Nephron progenitor cell (in vitro differentiated cells): ENCODE data around the gene PRRC2B.
"Not testable (repeated sequence)": the region's sequence is repeated elsewhere in the genome, so short reads cannot be mapped to it uniquely, and the experiment has no call there.

Experiments used
- DNase-seq: peaks from one replicate; pipeline ENCODE4 v3.0.0; 2021
- H3K27ac Mint-ChIP-seq: 2 replicates; pipeline ENCODE4 v1.8.0; 2021; ENCODE audit warnings: mild to moderate bottlenecking, moderate library complexity, mixed read lengths
- H3K27me3 Mint-ChIP-seq: 2 replicates; pipeline ENCODE4 v1.8.0; 2021; ENCODE audit warnings: mild to moderate bottlenecking, low read depth, mixed read lengths; ENCODE audit not compliant: poor library complexity
- H3K36me3 Mint-ChIP-seq: 2 replicates; pipeline ENCODE4 v1.8.0; 2021; ENCODE audit warnings: low read depth, mixed read lengths
- H3K4me1 Mint-ChIP-seq: 2 replicates; pipeline ENCODE4 v1.8.0; 2021; ENCODE audit warnings: mixed read lengths
- H3K4me3 Mint-ChIP-seq: 2 replicates; pipeline ENCODE4 v1.8.0; 2021; ENCODE audit warnings: mild to moderate bottlenecking, moderate library complexity, mixed read lengths
- H3K9me3 Mint-ChIP-seq: 2 replicates; pipeline ENCODE4 v1.8.0; 2021; ENCODE audit warnings: mild to moderate bottlenecking, moderate library complexity, mixed read lengths
- CTCF ChIP-seq: fragments of 200-600 bp; sonication (generic); IDR thresholded peaks from 2 replicates; pipeline ENCODE4 v1.5.0; 2021; ENCODE audit warnings: antibody characterized with exemption

Gene PRRC2B

DNA sequence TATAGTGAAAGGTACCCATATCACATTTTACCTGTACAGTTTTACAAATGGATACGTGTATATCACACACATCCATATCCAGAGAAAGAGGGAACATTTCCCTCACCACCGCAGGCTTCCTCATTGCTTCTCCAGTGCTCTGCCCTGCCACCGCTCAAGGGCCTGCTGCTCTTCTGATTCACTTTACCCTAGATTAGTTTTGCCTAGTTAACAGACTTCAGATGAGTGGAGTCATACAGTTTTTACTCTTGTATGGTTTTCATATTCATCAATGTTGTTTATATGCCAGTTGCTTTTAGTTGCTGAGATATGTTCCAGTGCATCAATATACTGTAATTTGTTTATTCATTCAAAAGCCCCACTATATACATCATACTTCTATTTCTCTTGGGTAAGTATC lies 54.9 kb downstream of the PRRC2B start:
- DNase-seq, result no peak
- H3K4me3 Mint-ChIP-seq, result no peak overlapping the region
- H3K9me3 Mint-ChIP-seq, result no peaks in the 10 kb centered on the region
- H3K4me1 Mint-ChIP-seq, result peaks cover 8% of the 10 kb centered on the region
- H3K36me3 Mint-ChIP-seq, result peaks cover 95% of the 10 kb centered on the region
- no peak for TF ChIP-seq CTCF
- H3K27ac Mint-ChIP-seq, result peak overlapping the region; percentile 80
- no peaks in the 10 kb centered on the region for H3K27me3 Mint-ChIP-seq

DNA sequence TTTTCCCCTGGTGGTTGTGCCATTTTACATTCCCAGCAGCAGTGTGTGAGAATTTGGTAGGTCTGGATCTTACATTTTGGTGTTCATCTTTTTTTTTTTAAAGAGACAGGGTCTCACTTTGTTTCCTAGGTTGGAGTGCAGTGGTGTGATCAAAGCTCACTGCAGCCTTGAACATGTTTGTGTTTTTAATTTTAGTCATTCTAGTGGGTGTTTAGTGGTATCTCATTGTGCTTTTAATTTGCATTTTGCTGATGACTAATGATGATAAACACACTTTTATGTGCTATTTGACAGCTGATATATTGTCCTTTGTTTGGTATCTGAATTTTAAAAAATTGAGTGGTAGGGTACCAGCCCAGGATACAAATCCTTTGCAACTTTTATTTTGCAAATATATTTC lies 55.4 kb downstream of the PRRC2B start:
- Mint-ChIP-seq H3K4me1 (peaks cover 4% of the 10 kb centered on the region), H3K4me3 (no peak overlapping the region), H3K27me3 (no peaks in the 10 kb centered on the region), H3K27ac (peak overlapping the region; percentile 80), H3K36me3 (peaks cover 95% of the 10 kb centered on the region), H3K9me3 (no peaks in the 10 kb centered on the region)
- no peak for TF ChIP-seq CTCF
- no peak for DNase-seq

GRCh38 chr9:131454028-131454427 lies 60.1 kb downstream of the PRRC2B start:
- DNase-seq, result no peak
- no peak for TF ChIP-seq CTCF
- Mint-ChIP-seq H3K36me3 (peaks cover 88% of the 10 kb centered on the region), H3K27ac (no peak overlapping the region), H3K4me3 (no peak overlapping the region), H3K9me3 (no peaks in the 10 kb centered on the region), H3K4me1 (no peaks in the 10 kb centered on the region), H3K27me3 (peaks cover 2% of the 10 kb centered on the region)

GRCh38 chr9:131455655-131456054 lies 61.8 kb downstream of the PRRC2B start:
- H3K27ac Mint-ChIP-seq, H3K27me3 Mint-ChIP-seq, DNase-seq, H3K4me1 Mint-ChIP-seq, H3K4me3 Mint-ChIP-seq, H3K9me3 Mint-ChIP-seq: not testable (repeated sequence)
- peaks cover 87% of the 10 kb centered on the region for H3K36me3 Mint-ChIP-seq

DNA sequence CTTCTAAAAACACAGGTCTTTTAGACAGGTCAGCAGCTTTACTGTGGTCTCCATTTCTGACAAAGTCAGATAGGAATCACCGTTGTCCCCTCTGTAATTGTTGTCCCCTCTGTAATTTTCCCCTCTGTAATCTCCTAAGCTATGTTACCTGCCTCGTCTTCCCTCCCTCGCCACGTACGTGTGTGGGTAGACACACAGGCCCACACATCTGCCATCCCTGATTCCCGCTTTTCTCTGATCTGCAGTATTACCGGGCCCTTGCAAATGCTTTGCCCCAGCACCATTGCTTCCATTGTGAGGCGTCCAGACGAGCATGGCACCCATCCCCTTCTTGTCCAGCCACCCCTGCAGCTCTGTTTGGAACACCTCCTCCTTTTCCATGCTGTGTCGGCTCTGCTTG lies 63.9 kb downstream of the PRRC2B start:
- no peak for TF ChIP-seq CTCF
- Mint-ChIP-seq H3K36me3 (peaks cover 83% of the 10 kb centered on the region), H3K4me3 (no peak overlapping the region), H3K27me3 (peaks cover 2% of the 10 kb centered on the region), H3K27ac (peak overlapping the region; percentile 78), H3K4me1 (no peaks in the 10 kb centered on the region), H3K9me3 (no peaks in the 10 kb centered on the region)
- DNase-seq, result no peak

GRCh38 chr9:131459056-131459455 lies 65.2 kb downstream of the PRRC2B start:
- no peak for TF ChIP-seq CTCF
- Mint-ChIP-seq H3K9me3 (no peaks in the 10 kb centered on the region), H3K4me3 (no peak overlapping the region), H3K4me1 (no peaks in the 10 kb centered on the region), H3K27ac (peak overlapping the region; percentile 9), H3K27me3 (peaks cover 2% of the 10 kb centered on the region), H3K36me3 (peaks cover 82% of the 10 kb centered on the region)
- DNase-seq, result no peak
